ENCODE data around the gene PRIM2. TPM values are rescaled to one million over a fixed set of nuclear protein-coding genes. Genes with fewer than 3 reads are reported as not detected.

Gene PRIM2
- total and polyA plus RNA-seq, 2 of the 8 experiments (the other 6 are each of a cell fraction or from before 2014, with no cell fraction given) = 20.8 to 46.8 TPM

- Histone ChIP-seq H3K4ac (replicated peaks; ENCODE audit: insufficient read length, low read depth, low read length) (no peak overlapping the region), H3K79me1 (ENCODE audit: low read depth, low read length) (peaks cover 6% of the 10 kb centered on the region; the same call in 1 of the 2 replicates), H3K18ac (ENCODE audit: extremely low read depth, low read length) (no peak overlapping the region), H3K23me2 (ENCODE audit: low read depth, low read length) (peaks cover 11% of the 10 kb centered on the region), H2BK120ac (replicated peaks; ENCODE audit: low read depth, low read length) (no peak overlapping the region), H3K23ac (ENCODE audit: insufficient read length) (no peak overlapping the region), H2BK20ac (ENCODE audit: low read length) (no peak overlapping the region), H3K4me1 (replicated peaks in 1 of 4; ENCODE audit: control insufficient read depth in 3 of 4, insufficient read depth in 4 of 4, low read length in 3 of 4) (no peaks in the 10 kb centered on the region), H3K9me3 (ENCODE audit: insufficient read depth in 2 of 2, low read depth in 1 of 2, low read length in 1 of 2) (peaks cover 0 to 18% of the 10 kb centered on the region in 2 experiments; a peak in 2 of 4 replicates), H3K56ac (replicated peaks; ENCODE audit: insufficient read length, low read depth, low read length) (no peak overlapping the region), H2BK12ac (ENCODE audit: low read depth, low read length) (no peak overlapping the region), H3K79me2 (ENCODE audit: control insufficient read depth in 1 of 2, insufficient read depth in 2 of 2, low read length in 2 of 2) (peaks cover 7 to 27% of the 10 kb centered on the region in 2 experiments), H3K27ac (ENCODE audit: low read depth, low read length) (no peak overlapping the region), H2BK15ac (ENCODE audit: low read length) (no peak overlapping the region), H3K4me3 (ENCODE audit: extremely low read depth in 1 of 4, insufficient read depth in 2 of 4, low read depth in 3 of 4, low read length in 4 of 4) (no peak overlapping the region), H4K8ac (ENCODE audit: extremely low read depth, insufficient read depth, low read length) (no peak overlapping the region), H3K36me3 (ENCODE audit: control insufficient read depth in 2 of 4, insufficient read depth in 4 of 4, low read length in 3 of 4) (peaks cover 0 to 16% (median 6%) of the 10 kb centered on the region in 4 experiments; a peak in 4 of 8 replicates), H3K4me2 (ENCODE audit: insufficient read depth in 1 of 2, low read depth in 2 of 2, low read length in 2 of 2) (no peak overlapping the region), H2AK5ac (ENCODE audit: low read depth, low read length) (no peak overlapping the region), H2BK5ac (ENCODE audit: low read depth, low read length) (no peak overlapping the region), H2AFZ (ENCODE audit: low read length) (no peak overlapping the region), H4K20me1 (replicated peaks in 1 of 2; ENCODE audit: control insufficient read depth in 1 of 2, insufficient read depth in 2 of 2, low read length in 2 of 2) (no peaks in the 10 kb centered on the region), H4K5ac (ENCODE audit: insufficient read length, low read depth, low read length) (no peak overlapping the region), H4K91ac (replicated peaks; ENCODE audit: insufficient read length, low read length) (no peak overlapping the region), H3K27me3 (replicated peaks in 1 of 4; ENCODE audit: control insufficient read depth in 3 of 4, extremely low read depth in 1 of 4, insufficient read depth in 3 of 4, low read length in 3 of 4) (no peaks in the 10 kb centered on the region), H3K14ac (ENCODE audit: insufficient read length) (no peak overlapping the region), H3K9ac (replicated peaks in 1 of 4; ENCODE audit: extremely low read depth in 1 of 4, low read depth in 3 of 4, low read length in 3 of 4) (no peak overlapping the region)
- CTCF ChIA-PET (ENCODE audit: partially characterized antibody) = interaction anchor here (0.8 to 4.8 kb wide), 8 partner anchors 48 to 722 kb away, joined by 3 to 34 read pairs (median 6); no protein-coding TSS in a partner anchor
- FAIRE-seq = no peak
- DNase-seq (ENCODE audit: low read depth in 1 of 2, low spot score in 2 of 2) = no peak
- 92% methylated on average over 1 of the region's 1 CpG; no CpG with 5 or more reads in 1 of the 2 experiments for WGBS, 2 experiments (ENCODE audit: extremely low coverage in 1 of 2, insufficient coverage in 1 of 2, insufficient read length in 1 of 2, insufficient replicate concordance in 2 of 2, low coverage in 1 of 2, low lambda C conversion rate in 2 of 2, missing lambda C conversion rate in 1 of 2)
- POLR2A ChIA-PET (ENCODE audit: partially characterized antibody) = no interaction called here
- TF ChIP-seq RXRA (IDR thresholded peaks at IDR 0.05; ENCODE audit: insufficient read depth, low read depth, low read length) = no peak
- no peak for TF ChIP-seq SP2 (IDR thresholded peaks at IDR 0.05; ENCODE audit: low read length)
- TF ChIP-seq TAF1 (IDR thresholded peaks at IDR 0.05; ENCODE audit: low read depth, low read length) = no peak
- TF ChIP-seq SIX5 (IDR thresholded peaks at IDR 0.05; ENCODE audit: low read depth, low read length) = no peak
- no peak for TF ChIP-seq JUND (IDR thresholded peaks at IDR 0.05; ENCODE audit: low read length)
- TF ChIP-seq, protein P1, sequence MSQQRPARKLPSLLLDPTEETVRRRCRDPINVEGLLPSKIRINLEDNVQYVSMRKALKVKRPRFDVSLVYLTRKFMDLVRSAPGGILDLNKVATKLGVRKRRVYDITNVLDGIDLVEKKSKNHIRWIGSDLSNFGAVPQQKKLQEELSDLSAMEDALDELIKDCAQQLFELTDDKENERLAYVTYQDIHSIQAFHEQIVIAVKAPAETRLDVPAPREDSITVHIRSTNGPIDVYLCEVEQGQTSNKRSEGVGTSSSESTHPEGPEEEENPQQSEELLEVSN (IDR thresholded peaks at IDR 0.05) = no peak
- TF ChIP-seq NANOG (IDR thresholded peaks at IDR 0.05; ENCODE audit: insufficient read depth, low read depth, low read length, poor library complexity, severe bottlenecking) = no peak
- no peak for TF ChIP-seq RAD21 (IDR thresholded peaks at IDR 0.05 in 1 of 2, conservative IDR thresholded peaks at IDR 0.05 in 1 of 2; ENCODE audit: low read depth in 2 of 2, low read length in 2 of 2)
- no peak for TF ChIP-seq SIN3A (conservative IDR thresholded peaks at IDR 0.05 in 1 of 2, IDR thresholded peaks at IDR 0.05 in 1 of 2; ENCODE audit: low read depth in 1 of 2, low read length in 2 of 2)
These were observed 2.3 kb upstream of the PRIM2 start for GRCh38 chr6:57315111-57315510.

Measured in H1 (cell line).